HCT116 (cell line): ENCODE data around the gene MYH10. TPM values are rescaled to one million over a fixed set of nuclear protein-coding genes. Genes with fewer than 3 reads are reported as not detected.

Experiments used
- total RNA-seq: library from RNA; stranded (reverse); gene quantifications from one replicate; pipeline ENCODE4 v1.2.1, GENCODE V29; 2021; ENCODE audit not compliant: unreplicated experiment

Gene MYH10
- total RNA-seq, 1 experiment from 2014 or later = 39.2 TPM

Other genes with a start within 250 kb of the MYH10 start
- gene RPL26, start 247.5 kb downstream of the MYH10 start, total RNA-seq = 2,603 TPM
- gene RNF222, start 232.9 kb downstream of the MYH10 start, total RNA-seq = not detected
- 39.2 TPM for gene NDEL1, start 194.8 kb downstream of the MYH10 start, total RNA-seq
- gene CCDC42, start 114.1 kb upstream of the MYH10 start, total RNA-seq = 0.76 TPM
- gene SPDYE4, start 127.8 kb upstream of the MYH10 start, total RNA-seq = not detected
- not detected for gene MFSD6L, start 168.6 kb upstream of the MYH10 start, total RNA-seq
- gene PIK3R6, start 236.9 kb upstream of the MYH10 start, total RNA-seq = 0.07 TPM